Stimulated activated CD8-positive, alpha-beta memory T cell treated with anti-CD3 and anti-CD28 coated beads, Interleukin-15, amount 100 ng/mL, for 1 hour (primary cell): ENCODE data around the gene ZNF507.

Experiments used
- DNase-seq: peaks from one replicate; pipeline ENCODE4 v3.0.0-alpha.2; 2020; ENCODE audit warnings: low read depth

ZNF507 gene

DNA sequence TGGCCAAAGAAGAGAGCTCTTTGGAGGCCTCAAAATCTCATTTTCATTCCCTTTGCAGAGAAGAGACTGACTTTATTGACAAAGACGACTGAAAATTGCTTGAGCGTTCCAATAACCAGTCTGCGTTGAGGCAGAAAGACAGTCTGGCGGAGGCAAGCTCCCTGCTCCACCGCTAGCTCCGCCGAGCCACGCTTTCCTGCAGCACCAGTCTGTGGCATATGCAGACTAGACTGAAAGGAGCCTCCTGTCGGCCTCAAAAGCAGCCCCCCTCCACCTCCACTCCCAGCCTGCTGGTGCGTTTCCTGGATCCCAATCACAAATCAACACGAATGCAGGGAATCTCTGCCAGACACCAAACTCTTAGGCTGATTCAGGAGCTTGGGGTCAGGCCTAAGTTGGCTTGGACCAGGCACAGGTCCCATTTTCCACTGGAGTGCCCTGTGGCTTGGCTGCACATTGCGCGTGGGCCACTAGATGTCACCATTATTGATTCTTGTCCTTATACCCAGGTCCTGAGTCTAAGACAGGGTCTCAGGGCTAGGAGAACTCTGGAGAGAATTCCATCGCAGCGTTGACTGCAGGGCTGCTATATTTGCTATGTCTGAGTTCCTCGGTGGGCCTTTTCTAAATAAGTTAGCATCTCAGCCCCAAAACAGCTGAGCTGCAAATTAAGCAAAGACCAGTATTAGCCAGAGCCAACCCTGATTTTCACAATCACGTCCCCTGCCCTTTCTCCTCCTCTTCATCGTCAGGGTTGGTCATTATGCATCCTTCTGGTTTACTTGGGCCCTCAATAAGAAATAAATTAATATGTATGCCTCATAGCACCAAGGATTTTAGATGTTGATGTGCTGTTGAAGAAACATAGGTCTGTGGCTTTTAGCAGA lies 5.2 kb upstream of the ZNF507 start:
- peak; percentile 22 for DNase-seq

DNA sequence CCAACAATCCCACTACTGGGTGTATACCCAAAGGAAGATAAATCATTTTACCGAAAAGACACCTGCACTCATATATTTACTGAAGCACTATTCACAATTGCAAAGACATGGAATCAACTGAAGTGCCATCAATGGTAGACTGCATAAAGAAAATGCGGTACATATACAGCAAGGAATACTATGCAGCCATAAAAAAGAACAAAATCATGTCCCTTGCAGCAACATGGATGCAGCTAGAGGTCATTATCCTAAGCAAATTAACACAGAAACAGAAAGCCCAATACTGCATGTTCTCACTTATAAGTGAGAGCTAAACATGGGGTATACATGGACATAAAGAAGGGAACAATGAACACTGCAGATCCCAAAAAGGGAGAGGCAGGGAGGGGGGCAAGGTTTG lies 2.7 kb upstream of the ZNF507 start:
- no peak for DNase-seq

DNA sequence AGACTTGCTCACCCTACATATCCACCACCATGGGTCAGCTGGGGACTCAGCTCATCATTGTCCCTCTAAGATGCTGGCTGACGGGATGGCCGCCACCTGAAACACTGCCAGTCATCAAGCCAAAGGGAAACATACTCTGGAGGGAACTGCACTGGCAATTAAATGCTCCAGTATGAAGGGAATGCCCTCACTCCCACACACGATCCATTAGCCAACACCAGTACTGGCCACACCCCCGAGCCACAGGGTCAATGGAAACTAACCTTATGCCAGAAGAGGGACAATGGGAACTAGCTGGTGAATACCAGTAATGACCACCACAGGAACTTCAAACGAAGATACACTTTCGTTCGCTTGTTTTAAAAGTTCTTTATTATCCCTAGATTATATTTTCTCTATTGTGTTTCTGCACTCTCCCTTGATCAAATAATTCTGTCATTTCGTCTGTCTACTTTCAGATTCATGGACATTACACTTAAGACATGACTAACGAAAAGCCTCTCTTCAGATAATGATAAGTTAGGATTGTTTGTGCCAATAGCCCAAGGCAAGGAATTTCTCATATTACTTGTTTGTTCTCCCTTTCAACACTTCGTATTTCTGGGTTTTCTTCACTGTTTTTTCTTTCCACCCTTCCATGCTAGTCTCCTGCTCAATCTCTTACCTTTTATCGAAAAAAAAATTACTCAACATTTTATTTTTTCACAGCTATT lies 1.7 kb upstream of the ZNF507 start:
- no peak for DNase-seq

DNA sequence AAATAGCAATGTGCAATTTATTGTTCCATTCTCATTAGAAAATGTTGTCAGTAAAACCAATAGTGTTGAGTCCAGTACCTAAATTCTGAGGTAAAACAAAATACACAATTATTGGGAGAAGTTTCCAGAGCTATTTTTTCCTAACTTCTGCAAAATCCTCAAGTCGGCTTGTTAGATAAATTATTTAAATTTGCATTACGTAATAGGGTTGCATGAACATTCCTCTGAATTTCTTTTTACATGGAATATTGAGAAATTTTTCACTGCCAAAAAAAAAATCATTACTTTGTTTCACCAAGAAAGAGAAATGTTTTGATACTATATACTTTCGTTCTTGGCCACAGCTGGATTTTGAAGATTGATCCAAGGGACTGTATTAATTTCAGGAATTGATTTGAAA lies 1.5 kb downstream of the ZNF507 start:
- DNase-seq = no peak

DNA sequence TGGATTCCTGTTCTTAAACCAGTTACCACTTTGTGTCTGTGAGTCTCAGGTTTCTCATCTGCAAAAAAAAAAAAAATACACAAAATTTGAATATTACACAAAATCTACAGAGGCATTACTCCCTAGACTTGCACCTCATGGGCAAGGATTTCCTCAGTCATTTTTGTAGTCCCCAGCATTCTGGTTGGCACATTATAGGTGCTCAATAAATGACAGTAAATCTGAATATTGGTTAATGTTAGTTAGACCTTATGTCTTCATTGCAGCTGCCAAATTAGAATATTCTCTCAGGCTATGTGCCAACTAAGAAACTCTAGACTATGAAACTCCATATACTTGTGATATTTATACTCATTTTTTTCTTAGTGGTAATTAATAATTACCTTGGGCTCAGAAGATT lies 2.2 kb downstream of the ZNF507 start:
- no peak for DNase-seq

DNA sequence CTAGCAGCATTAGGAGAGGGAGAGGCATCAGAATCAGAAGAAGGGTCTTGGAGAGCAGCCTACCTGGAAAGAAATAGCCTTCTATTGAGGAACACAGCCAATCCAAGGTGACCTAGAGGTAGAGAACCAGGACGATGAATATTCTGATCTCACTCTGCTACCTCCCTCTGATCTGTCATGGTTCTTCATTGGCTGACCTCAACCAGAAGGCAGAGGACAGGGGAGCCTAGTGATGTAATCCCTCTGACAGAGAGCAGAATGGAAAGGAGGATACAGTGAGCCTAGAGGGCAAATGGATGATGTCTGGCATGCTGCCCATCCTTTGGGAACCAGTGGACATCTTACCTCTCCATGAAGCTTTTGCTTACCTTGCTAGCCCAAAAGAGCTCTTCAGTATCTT lies 3.6 kb downstream of the ZNF507 start:
- no peak for DNase-seq

DNA sequence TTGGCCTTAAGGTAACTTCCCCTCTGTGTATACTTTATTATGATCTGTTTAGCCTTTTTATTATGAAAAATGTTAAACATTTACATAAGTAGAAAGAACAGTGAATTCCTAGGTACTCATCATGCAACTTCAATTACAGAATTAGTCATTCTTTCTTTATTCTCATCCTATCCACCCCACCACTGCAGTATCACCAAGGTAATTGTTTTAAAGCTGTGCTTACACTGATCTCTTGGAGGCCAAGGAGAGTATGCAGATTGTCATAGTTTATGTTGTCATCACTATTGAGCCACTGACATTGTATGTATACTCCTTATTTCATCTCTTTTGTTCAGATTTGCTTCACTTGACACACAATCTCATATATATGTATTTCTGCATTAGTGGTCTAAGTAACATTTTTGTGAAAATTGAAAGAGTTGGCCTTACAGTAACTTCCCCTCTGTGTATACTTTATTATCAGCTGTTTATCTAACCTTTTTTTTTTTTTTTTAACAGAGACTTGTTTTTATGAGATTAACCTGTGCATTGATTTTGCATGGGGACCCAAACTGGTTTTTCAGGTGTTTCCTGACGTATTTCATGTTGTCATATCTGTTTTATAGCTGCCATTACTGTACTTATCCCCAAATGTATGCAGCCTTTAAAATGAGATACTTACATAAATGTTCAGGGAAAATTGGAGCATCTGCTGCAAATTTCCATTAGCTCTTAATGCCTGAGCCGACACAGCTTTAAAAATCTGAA lies 4.5 kb downstream of the ZNF507 start:
- no peak for DNase-seq

DNA sequence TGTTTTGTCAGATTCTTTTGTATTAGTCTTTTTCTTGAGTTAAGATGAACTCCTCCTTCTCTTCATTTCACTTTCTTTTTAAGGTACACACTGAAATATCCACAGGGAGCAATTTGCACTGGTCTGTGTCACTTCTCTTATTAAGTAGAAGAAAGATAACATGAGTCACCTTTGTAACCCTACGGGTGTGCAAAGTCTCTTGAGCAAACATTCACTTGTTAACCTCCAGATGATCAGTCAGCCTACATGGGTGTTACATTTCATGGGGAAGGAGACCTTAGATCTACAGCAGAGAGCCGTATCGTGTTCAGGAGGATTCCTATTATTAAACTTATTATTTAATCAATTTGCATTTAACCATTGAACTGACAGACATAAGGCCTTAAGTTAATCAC lies 5.1 kb downstream of the ZNF507 start:
- no peak for DNase-seq

DNA sequence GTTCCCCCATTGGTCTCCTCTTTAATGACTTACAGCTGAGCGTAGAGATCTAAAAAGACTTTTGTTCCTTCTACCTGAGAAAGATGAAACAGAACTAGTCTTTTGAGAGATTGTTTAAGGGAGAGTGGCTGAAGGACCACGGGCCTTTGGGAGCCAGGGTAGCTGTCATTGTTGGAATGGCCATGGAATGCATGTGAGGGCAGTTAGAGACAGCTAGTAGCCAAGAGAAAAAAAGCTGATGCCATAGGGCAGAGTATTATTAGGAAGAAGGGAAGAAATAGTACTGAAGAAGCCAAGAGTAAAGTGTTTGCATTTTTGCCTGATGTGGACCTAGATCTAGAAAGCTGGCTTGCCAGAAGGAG lies 5.6 kb downstream of the ZNF507 start:
- DNase-seq = no peak

DNA sequence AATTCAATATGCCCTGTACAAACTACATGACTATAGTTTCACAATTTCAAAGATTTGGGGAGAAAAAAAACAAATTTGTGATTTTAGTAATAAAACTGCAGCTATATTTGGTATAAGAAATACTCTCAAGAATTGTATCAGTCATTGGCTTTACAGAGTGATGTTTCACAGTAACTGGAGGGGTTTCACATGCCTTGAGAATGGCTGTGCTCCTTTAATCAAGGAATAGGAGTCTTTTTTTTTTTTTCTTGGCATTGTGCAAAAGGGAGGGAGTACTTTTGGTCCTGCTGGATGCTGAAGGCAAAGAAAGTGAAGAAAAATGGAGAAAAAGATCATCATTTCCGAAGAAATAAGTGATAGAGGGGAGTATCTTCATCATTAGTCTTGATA lies 6.8 kb downstream of the ZNF507 start:
- DNase-seq = no peak

DNA sequence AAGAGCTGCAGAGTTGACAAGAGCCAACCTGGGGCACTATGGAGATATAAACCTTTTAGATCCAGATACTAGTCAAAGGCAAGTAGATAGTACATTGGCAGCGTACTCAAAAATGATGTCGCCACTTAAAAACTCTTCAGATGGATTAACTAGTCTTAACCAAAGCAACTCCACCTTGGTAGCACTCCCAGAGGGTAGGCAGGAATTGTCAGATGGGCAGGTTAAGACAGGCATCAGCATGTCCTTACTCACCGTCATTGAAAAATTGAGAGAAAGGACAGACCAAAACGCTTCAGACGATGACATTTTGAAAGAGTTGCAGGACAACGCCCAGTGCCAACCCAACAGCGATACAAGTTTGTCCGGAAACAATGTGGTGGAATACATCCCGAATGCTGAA lies 8.9 kb downstream of the ZNF507 start:
- DNase-seq = no peak

DNA sequence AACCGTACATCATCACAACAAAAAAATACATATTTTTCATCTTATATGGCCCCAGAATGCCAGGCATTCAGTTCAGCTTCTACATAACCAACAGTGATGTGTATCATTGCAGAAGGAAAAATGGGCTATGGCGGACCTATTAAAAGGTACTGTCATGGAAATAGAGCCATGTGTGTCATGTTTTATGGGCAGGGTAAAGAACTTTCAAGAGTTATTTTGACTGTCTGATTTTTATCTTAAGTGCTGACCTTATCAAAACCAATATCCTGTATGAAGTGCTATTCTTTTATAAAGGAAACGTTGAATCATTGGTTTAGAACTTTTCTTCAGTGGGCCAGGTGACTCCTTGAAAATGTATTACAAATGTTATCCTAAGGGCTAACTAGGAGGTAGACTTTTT lies 9.9 kb downstream of the ZNF507 start:
- DNase-seq = no peak

DNA sequence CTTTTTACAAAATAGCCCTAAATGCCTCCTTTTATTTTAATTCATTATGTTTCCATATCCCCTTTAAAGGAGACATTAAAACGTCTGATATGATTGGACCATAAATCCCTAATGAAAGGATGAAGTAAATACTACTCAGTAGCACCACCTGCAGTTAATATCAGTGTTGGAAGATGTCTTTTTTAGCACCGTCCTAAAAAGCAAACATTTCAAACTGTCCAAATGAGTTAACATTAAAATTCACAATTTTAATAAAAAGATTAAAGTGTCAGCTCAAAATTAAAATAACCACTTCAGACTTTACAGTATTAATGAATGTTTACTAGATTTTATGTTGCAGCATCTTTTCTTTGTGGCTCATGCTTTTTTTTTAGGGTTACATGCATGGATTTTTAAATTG lies 12.3 kb downstream of the ZNF507 start:
- DNase-seq = no peak

DNA sequence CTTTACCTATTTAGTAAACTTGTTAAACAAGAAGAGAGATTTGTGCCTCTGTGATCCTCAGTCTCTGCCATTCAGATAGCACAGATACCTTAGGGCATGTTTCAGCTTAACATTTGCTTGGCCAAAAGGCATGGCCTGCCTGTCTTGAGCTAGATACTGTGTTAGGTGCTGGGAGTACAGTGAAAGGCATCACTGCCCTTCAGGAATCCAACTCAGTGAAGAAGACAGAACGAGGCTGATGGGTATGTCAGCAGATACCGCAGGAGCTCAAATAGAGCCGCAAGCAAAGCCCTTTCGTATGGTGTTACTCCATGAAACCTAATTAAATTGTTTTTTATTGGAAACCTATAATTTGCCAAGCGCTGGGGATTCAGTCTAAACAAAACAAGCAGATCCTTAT lies 12.9 kb downstream of the ZNF507 start:
- no peak for DNase-seq

DNA sequence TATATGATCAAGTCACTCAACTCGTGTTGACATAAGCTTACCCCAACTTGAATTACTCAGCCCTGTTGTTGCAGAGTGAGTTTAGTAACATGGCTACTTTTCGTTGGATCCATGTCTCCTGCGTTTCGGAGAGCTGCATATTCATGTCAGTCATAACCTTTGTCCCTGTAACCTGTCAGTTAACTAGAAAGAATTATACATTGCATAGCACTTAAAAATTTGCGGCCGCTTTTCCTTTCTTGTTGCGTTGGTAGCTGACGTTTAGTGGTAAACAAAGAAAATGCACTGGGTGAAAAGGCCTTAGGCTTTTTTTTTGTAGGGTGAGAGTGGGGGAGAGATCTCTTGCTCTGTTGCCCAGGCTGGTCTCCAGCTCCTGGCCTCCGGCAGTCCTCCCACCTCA lies 14.2 kb downstream of the ZNF507 start:
- DNase-seq = no peak

DNA sequence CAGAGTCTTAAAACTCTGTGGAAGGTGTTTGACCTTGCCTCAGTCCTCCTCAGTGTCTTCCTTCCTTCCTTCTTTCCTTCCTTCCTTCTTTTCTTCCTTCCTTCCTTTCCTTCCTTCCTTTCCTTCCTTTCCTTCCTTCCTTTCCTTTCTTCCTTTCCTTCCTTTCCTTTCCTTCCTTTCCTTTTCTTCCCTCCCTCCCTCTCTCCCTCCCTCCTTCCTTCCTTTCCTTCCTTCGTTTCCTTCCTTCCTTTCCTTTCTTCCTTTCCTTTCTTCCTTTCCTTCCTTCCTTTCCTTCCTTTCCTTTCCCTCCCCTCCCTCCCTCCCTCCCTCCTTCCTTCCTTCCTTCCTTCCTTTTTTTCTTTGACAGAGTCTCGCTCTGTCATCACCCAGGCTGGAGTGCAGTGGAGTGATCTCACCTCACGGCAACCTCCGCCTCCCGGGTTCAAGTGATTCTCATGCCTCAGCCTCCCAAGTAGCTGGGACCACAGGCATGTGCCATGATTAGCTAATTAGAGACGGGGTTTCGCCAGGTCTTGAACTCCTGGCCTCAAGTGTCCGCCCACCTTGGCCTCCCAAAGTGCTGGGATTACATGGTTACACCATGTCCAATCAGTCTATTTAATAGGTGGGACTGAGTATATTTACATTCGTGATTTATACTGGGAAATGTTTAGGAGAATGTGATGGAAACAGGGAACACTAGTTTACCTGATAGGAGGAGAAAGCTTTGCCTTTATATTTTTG lies 16.3 kb downstream of the ZNF507 start:
- no peak for DNase-seq

DNA sequence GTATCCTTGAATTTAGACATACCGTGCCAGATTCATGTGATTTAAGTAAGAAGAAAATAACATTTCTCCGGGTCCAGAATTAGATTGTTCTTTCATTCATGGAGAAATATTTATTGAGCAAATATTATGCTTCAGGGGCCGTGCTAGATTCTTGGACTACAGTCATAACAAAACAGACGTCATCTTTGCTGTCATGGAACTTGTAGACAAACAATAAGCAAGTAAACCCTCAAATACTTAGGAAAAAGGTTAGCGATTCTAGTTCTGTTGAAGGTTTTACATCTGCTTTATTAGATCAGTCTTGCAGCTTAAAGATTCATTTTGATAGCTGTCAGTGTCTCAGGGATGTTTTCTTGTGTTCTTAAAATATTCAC lies 16.9 kb downstream of the ZNF507 start:
- no peak for DNase-seq

DNA sequence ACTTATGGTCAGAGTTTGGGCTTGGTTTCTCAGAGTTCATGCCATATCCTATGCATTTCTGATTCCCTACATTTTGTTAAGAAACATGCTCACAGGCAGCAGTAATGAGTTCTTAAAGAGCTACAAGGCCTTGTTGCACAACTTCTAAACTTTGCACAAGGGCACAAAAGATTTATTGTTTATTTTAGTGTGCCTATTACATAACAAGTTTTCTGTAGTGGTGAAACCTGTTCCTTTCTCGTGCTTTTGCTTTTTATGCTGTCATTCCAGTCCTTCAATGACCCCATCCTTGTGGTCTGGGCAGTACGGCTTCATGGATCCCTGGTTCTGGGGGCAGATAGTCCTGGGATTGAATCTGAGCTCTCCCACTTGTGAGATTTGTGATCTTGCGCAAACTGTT lies 17.8 kb downstream of the ZNF507 start:
- DNase-seq = no peak

DNA sequence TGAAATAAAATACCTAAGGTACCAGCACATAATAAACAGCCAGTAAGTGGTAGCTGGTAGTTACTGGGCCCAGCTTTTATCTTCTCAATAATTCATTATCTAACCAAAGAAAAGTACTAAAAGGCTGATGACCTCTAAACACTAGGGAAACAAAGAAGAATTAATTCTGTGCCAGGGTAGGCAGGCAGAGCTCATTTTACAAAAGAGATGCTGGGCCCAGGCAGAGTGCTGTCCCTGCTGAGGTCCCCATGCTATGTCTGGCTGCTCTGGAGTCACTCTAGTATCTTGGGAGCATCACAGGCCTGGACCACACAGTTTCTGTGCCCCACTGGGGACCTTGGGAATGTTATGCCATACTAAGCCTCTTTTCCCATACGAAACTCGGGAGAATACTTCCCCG lies 18.2 kb downstream of the ZNF507 start:
- DNase-seq = no peak

DNA sequence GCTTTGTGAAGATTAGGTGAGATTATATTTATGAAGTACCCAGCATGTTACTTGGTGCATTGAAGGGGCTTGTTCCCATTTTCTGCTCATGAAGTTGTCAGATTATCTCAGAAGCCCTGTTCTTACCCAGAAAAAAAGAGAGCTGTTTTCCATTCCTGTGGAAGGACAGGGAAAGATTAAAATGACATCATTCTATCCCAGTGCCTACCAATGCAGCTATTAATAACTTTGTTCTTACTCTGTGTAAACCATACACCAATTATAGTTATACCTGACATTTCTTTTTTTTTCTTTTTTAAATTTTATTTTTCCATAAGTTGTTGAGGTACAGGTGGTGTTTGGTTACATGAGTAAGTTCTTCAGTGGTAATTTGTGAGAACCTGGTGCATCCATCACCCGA lies 18.6 kb downstream of the ZNF507 start:
- no peak for DNase-seq

DNA sequence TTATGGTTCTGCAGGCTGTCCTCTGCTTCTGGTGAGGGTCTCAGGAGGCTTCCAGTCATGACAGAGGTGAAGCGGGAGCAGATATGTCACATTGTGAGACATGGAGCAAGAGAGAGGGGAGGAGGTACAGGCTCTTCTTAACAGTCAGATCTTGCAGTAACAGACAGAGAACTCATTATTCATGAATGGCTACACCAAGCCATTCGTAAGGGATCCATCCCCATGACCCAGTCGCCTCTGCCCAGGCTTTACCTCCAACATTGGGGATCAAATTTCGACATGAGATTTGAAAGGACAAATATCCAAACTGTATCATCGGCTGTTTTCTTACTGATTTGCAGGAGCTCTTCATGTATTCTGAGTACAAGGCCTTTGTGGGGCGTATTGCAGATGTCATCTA lies 21.7 kb downstream of the ZNF507 start:
- no peak for DNase-seq

DNA sequence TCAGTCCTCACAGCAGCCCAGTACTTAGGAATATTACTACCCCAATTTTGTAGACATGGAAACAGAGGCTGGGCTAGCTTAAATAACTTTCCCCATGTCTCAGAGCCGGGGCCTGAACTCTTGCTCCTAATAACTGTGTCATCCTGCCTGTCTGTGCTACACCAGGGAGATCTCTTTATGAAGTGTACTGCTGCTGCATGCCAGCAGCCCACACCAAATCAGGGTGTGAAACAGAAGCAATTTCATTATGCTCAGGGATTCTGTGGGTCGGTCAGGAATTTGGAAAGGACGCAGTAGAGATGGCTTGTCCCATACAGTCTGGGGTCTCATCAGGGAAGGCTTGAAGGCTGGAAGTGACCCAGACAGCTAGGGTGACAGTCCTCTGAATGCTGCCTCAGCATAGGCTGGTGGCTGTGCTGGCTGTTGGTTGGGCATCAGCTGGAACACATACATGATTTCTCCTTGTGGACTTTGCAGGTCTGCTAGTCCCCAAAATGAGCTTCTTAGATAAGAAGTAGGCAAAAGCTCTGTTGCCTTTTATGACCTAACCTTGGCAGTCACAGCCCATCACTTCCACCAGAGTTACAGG lies 22.6 kb downstream of the ZNF507 start:
- DNase-seq = no peak
